ENCODE data around the gene TRIM58.

DNA sequence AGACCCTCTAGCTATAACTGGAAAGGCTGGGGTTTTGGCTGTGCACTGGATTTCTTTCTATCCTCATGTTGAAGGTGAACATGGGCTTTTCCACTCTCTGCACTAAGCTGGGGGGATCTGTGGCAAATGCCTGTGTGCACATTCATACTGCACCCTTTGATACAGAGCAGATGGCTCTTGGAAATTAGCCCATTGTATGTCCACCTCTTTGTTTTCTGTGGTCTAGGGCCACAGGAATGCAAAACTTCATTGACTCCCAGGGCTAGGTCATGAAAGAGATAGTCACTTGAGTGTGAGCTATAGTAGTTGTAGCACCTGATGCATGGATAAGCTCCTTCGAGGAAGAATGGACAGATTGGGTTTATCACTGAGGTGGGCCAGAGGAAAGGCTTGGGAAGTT is 27.3 kb upstream of the TRIM58 start:
- TF ChIP-seq, protein P1, sequence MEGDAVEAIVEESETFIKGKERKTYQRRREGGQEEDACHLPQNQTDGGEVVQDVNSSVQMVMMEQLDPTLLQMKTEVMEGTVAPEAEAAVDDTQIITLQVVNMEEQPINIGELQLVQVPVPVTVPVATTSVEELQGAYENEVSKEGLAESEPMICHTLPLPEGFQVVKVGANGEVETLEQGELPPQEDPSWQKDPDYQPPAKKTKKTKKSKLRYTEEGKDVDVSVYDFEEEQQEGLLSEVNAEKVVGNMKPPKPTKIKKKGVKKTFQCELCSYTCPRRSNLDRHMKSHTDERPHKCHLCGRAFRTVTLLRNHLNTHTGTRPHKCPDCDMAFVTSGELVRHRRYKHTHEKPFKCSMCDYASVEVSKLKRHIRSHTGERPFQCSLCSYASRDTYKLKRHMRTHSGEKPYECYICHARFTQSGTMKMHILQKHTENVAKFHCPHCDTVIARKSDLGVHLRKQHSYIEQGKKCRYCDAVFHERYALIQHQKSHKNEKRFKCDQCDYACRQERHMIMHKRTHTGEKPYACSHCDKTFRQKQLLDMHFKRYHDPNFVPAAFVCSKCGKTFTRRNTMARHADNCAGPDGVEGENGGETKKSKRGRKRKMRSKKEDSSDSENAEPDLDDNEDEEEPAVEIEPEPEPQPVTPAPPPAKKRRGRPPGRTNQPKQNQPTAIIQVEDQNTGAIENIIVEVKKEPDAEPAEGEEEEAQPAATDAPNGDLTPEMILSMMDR (IDR thresholded peaks at IDR 0.05; ENCODE audit: low read length), result no peak
- TF ChIP-seq EZH2 (IDR thresholded peaks at IDR 0.05; ENCODE audit: borderline replicate concordance, low read length), result no peak
